ENCODE measurements around the gene TRPV2. TPM values are rescaled to one million over a fixed set of nuclear protein-coding genes. Genes with fewer than 3 reads are reported as not detected.

TRPV2 gene
- total RNA-seq, 1 experiment from 2014 or later = 1.0 TPM

GRCh38 chr17:16371742-16372141 lies 43.6 kb upstream of the TRPV2 start:
- Histone ChIP-seq H2BK15ac (ENCODE audit: low read depth, low read length) (no peak overlapping the region), H4K5ac (ENCODE audit: insufficient read length, low read depth, low read length) (no peak overlapping the region), H3K79me2 (ENCODE audit: insufficient read depth, low read length) (no peaks in the 10 kb centered on the region), H3K23me2 (ENCODE audit: insufficient read length, low read depth, low read length, poor library complexity, severe bottlenecking) (no peaks in the 10 kb centered on the region), H3K23ac (ENCODE audit: insufficient read length, low read depth, low read length) (no peak overlapping the region), H3K27ac (ENCODE audit: insufficient read length, low read depth, low read length) (no peak overlapping the region), H3K4me1 (ENCODE audit: insufficient read depth, low read length) (no peaks in the 10 kb centered on the region), H3K56ac (ENCODE audit: insufficient read length, low read depth, low read length) (no peak overlapping the region), H3K14ac (ENCODE audit: insufficient read depth, low read length) (no peak overlapping the region), H2BK20ac (ENCODE audit: low read depth, low read length, poor library complexity, severe bottlenecking) (no peak overlapping the region), H2BK120ac (ENCODE audit: low read depth, low read length, poor library complexity, severe bottlenecking) (no peak overlapping the region), H3K18ac (ENCODE audit: insufficient read length, low read depth, low read length) (no peak overlapping the region), H3T11ph (ENCODE audit: low read length) (no peak overlapping the region), H3K4me2 (ENCODE audit: insufficient read depth, insufficient read length, low read length) (no peak overlapping the region), H4K8ac (replicated peaks; ENCODE audit: insufficient read length, low read depth, low read length) (no peak overlapping the region), H2BK12ac (ENCODE audit: insufficient read length, low read depth, low read length) (no peak overlapping the region), H4K20me1 (ENCODE audit: control insufficient read depth, insufficient read depth, insufficient read length) (no peaks in the 10 kb centered on the region), H3K9me3 (ENCODE audit: control insufficient read depth, low read depth, low read length) (no peaks in the 10 kb centered on the region), H2AFZ (ENCODE audit: low read length) (no peak overlapping the region), H3K9ac (ENCODE audit: extremely low read depth, insufficient read length, low read length) (no peak overlapping the region), H3K79me1 (ENCODE audit: insufficient read depth, low read depth, low read length, poor library complexity, severe bottlenecking) (no peaks in the 10 kb centered on the region), H2AK5ac (ENCODE audit: insufficient read length, low read length) (no peak overlapping the region), H3K27me3 (ENCODE audit: insufficient read depth, low read length) (no peaks in the 10 kb centered on the region), H2BK5ac (ENCODE audit: insufficient read length, low read length) (no peak overlapping the region), H4K91ac (ENCODE audit: insufficient read length, low read depth, low read length) (no peak overlapping the region), H3K4ac (ENCODE audit: low read depth, low read length) (no peak overlapping the region)
- Mint-ChIP-seq H3K4me3 (no peak overlapping the region), H3K36me3 (ENCODE audit: insufficient read depth in 1 of 3, low read depth in 3 of 3) (no peaks in the 10 kb centered on the region), H3K27me3 (ENCODE audit: low read depth) (no peaks in the 10 kb centered on the region; the same call in 1 of the 2 replicates), H3K9me3 (no peaks in the 10 kb centered on the region), H3K4me1 (no peaks in the 10 kb centered on the region), H3K27ac (no peak overlapping the region)
- DNase-seq = no peak
- WGBS (ENCODE audit: extremely low coverage, insufficient read length, low lambda C conversion rate) = no CpG with 5 or more reads among the region's 5 CpGs
- no peak for TF ChIP-seq CTCF (conservative IDR thresholded peaks at IDR 0.05)
